ENCODE data around the gene DNASE2B.

Gene DNASE2B, protein sequence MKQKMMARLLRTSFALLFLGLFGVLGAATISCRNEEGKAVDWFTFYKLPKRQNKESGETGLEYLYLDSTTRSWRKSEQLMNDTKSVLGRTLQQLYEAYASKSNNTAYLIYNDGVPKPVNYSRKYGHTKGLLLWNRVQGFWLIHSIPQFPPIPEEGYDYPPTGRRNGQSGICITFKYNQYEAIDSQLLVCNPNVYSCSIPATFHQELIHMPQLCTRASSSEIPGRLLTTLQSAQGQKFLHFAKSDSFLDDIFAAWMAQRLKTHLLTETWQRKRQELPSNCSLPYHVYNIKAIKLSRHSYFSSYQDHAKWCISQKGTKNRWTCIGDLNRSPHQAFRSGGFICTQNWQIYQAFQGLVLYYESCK

DNA sequence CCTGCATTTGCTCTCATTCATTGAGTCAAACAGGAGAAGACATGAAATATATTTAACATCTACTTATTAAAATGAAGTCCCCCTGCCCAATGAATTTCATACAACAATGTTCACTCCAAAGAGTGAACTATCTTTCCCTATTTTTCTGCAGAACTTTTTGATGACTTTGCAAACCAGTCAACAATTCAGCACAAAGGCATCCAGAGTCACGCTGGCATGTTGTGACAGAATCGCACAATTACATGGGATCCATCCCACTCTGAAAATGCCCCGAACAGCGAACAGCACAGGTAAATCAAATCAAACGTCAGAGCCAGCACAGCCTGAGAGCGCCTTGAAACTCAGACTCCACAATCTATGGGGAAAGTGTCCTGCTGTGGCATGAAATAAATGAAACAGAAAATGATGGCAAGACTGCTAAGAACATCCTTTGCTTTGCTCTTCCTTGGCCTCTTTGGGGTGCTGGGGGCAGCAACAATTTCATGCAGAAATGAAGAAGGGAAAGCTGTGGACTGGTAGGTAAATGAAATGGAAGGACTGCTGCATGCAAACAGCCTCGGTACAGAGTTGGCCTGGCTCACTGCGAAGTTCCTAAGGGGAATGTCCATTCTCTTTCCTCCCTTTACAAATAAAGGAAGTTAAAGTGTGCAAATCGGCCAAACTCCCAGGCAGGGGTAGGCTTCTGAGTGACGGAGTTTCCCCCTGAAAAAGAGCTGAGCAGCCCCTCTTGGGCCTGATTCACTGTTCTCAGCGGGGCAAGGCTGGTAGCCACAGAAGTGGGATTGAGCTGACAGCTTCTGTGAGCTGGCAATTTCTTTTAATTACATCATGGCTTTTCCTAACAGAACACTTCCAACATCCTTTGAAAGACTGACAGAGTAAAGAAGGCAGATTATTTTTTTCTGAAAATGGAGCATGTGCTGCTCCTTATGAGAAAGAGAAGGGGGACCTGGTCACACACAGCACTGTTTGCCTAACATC, at the start of gene DNASE2B:
Gene DNASE2B (plus strand): TSS at position 310 of the 981 bp plus-strand sequence. CDS start 81 bp downstream, at position 391.
- DNase-seq, result no peak

DNA sequence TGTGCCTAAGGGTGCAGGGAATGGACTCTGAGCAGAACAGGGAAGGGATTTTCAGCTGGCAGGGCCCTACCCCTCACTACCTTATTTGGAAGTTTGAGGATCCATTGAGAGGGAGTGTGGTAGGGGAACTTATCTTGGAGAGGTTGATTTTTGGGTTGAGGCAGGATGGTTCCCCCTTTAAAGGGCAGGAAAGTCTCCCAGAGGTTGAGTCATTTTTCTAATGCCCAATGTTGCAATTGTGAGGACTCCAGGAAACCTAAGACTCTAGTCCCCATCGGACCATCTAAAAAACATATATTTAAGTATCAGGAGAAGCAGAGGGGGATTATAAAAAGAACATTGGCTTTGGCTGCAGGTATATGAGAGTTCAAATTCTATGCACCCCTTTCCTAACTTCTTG, 49.5 kb upstream of the DNASE2B start:
- no peak for DNase-seq

DNA sequence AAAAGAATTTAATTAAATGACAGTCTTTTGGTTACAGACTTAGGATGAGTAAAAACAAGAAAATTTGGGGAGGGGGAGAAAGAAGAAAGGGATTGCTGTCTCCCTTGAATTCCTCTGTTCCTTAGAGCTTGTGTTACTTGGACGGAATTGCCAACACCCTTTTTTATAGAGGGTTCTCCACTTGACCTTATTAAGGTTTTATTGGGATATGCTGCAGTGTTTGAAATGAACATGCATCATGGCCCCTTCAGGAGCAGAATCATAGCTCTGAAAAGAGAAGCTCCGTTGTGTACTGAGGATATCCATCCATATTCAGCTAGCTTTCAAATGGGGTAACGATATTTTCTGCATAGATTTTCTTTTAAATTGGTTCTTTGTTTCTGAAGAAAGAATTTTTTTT, 48.2 kb upstream of the DNASE2B start:
- DNase-seq, result no peak

DNA sequence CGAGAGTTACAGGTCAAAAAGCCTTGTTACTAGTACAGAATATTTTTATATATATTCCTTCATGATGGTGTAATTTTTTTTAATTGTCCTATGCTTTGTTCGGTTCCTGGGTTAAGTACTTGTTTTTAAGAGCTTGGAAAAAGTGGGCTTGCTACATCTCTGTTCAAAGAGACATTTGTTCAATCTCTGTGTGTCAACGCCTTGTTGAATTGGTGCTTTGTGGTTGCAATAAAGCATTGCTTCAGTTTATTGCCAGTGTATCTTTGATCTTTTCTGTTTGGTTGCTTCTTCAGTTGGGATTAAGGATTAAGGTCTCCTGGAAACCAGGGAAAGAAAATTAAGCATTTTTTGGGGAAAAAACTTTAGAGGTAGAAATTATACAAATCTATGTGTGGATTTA, 47.7 kb upstream of the DNASE2B start:
- no peak for DNase-seq

DNA sequence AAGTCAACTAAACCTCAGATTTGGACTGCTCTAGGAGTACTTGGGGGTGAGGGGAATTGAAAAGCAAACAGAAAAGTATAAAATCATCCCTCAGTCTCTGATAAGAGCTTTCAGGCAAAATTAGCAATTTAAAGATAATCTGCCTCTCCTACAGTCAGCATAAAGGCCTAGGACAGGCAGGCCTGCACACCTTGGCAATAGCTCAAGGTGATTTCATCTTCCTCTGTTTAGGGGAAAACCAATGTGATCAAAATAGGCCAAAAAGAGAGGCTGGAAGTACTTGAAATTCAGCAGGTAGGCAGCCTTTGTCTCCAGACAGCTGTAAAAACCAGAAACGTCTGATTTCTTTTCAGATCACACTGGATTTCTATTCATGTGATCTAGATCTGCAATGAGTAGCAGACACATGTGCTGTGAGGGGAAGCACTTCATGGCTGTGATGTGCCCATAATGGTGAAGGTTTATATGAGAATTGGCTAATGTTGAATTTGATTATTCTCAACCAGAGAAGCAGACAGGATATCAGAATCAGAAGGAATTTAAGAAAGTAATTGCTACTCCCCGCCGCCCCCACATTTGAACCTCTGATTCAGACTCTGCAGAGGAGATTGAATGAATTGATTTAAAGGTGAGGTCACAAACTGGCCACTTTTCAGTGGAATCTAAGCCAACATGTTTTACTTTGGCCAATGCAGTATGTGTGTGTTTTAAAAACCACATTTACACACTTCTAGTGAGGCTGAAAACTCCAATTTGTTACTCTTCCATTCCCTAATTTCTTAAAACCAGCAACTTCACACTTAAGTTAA, 45.8 kb upstream of the DNASE2B start:
- DNase-seq, result no peak

DNA sequence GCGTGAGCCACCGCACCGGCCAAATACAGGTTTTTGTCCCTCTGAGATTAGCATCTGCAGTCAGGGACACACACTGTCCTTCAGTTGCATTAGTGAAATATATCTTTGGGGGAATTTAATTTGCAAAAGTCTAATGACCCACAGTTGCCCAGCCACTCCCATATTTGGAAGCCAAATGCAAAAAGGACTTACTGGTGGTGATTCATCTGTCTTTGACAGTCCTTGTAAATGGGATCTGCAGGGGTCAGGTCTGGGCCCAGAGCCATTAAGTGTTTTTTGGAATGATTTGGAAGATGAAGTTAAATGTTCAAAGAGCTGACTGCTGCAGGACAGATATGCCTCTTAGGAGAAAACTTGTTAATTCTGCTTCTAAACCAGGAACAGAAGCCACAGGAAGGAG, 44.6 kb upstream of the DNASE2B start:
- DNase-seq, result no peak

DNA sequence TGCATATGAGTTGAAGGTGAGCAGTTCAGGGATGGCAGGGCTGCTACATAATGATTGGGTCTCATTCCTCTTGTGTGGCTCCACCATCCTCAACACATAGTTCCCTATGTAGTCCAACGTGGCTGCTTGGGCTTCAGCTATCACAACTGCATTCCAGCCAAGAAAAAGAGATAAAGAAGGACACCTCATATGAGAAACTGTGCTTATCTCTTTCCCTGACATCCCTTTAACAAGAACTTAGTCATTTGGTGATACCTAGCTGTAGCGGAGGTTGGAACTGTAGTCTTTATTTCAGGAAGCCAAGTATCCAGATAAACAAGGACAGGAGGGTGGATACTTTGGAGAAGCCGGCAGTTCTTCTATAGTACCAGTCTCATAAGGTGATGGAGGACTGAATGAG, 42.7 kb upstream of the DNASE2B start:
- no peak for DNase-seq

DNA sequence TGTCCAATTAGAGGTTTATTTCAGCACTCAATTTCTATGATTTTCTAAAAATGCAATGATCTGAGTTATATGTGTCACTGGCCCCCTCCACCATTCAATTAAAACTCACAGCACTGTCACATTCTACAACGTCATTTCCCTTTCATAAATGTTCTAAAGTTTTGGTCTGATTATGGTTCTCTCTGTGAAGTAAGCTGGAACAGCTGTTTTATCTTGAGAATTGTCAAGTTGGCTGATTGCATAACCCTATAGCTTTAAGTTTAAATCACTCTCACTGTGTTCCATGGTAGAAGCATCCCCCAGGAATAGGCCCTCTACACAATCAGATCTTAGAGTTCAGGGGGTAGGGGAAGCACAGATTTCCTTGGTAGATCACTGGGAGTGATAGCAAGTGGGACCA, 41.4 kb upstream of the DNASE2B start:
- no peak for DNase-seq

DNA sequence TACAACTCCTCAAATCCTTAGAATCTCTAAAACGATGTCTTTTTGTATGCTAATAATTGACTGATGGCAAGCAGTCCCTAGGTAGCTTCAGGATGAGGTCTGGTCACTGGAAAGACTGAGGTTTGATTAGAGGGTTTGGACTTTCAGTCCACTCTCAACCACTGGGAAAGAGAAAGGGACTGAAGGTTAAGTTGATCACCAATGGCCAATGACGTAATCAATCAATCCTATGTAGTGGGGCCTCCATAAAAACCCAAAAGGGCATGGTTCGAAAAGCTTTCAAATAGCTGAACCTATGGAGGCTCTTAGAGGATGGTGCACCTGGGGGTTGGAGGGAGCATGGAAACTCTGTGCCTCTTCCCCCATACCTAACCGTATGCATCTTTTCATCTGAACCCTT, 39.6 kb upstream of the DNASE2B start:
- DNase-seq, result no peak

DNA sequence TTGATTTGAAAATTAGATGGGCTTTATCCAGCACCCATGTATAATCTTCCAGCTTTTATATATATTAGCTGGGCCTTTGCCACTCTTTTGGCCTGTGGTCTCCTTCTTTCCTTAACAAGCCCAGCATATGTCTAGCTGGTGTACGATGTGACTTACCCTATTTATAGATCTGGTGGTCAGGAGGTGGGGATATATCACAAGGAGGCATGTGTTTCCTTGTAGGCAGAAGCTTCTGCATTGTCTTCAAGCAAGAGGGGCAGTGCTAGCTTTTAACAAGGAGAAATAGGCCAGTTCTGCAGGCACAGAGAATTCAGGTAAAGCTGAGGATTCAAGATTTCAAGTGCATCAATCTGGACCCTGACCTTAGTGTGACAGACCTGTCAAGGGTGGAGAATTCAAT, 38.0 kb upstream of the DNASE2B start:
- no peak for DNase-seq

DNA sequence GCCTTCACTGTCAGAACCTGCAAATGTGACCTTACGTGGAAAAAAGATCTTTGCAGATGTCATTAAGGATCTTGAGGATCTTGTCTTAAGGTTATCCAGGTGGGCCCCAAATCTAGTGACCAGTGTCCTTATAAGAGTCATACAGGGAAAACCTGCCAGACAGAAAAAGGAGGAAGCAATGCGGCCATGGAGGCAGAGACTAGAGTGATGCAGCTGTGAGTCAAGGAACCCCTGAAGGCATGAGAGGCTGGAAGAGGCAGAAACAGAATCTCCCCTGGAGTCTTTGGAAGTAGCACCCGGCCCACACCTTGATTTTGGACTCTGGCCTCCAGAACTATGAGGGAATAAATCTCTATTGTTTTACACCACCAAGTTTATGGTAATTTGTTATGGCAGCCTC, 36.5 kb upstream of the DNASE2B start:
- no peak for DNase-seq

DNA sequence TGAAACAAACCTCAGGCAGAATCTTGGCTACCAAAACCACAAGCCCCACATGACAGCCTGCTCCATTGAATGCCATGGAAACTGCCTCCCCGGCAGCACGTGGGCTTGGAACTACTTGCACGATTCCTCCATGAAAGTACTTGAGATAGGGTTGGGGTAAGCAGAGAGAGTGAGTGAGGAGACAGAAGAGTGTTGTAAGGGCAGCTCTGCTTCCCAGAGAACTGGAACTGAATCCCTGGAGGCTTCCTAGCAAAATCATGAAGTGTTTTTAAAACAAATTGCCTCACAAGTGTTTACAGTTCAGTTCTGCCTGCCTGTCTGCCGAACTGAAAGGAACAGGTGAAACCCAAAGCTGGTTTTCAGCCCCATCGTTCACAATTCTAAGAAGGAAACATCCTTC, 35.3 kb upstream of the DNASE2B start:
- no peak for DNase-seq

DNA sequence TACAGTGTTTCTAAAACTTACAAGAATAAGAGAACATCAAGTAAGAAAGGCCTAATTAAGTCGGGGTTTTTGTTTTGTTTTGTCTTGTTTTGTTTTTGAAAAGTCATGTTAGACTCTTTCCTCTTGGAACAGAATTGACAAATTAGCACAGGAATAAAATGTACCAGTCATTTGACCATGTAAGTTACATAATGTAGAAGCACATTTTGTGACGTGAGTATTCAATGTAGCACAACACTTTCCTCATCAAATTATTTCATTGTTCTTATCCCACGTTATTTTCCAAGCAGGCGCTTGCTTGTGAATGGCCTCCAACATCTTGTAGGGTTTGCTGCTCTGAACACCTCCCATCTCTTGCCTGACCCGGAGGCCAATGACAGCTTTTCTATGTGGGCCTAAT, 34.7 kb upstream of the DNASE2B start:
- no peak for DNase-seq

DNA sequence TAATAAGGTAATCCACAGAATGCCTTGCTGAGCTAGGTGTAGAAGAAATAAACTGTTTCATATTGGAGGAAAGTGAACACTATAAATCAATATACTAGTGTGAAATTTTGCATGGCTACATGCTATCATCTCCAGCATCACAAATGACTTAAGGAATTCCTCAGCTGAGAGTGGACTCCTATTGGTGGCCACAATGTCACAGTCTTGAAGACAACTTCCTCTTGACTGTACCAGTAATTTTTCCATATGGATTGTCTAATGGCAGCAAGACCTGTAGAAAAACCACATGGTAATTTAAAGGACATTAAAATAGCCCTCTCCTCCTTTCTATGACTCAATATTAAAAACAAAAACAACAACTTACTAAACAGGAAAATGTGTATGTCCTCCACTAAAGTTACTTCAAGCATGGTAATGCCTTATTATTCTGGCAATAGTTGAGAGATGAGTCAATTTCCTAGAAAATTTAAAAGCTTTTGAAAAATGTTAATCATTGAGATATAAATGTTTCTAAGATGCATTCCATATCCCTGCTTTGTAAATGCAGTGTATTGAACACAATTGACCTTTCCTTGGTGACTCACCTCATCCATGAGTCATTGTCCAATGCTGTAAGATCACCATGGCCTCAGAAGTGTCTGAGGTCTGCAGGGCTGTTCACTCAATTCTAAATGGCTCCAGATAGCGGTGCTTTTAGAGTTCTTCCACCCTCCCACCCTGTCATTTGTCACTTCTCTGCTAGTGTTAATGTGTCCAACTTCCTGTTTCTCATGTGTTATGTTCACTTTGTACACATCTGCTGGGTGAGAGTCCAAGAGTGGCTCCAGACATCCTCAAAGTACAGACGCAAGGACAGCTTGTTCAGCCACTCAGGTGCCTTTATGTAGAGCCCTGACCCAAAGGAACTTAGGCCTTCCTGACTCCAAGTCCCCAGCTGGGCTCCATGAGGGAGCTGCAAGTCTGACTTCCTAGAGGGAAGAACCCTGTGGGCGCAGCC, 32.8 kb upstream of the DNASE2B start:
- no peak for DNase-seq

DNA sequence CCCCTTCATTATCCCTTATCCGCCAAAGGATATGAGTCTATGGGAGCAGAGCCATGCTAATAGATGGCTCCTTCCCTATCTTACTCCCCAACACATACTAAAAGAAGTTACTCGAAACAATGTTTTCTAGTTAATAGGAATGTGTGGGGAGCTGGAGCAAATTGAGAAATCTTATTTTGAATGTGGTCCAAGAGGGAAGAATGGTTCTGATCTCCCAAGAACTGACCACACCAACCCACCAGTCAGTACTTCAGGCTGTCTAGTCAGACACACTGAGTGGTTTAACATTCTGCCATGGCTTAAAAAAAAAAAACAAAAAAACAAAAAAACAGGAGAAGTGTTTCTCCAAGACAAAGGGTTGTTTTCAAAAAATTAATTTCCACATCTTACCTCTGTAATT, 31.5 kb upstream of the DNASE2B start:
- no peak for DNase-seq

DNA sequence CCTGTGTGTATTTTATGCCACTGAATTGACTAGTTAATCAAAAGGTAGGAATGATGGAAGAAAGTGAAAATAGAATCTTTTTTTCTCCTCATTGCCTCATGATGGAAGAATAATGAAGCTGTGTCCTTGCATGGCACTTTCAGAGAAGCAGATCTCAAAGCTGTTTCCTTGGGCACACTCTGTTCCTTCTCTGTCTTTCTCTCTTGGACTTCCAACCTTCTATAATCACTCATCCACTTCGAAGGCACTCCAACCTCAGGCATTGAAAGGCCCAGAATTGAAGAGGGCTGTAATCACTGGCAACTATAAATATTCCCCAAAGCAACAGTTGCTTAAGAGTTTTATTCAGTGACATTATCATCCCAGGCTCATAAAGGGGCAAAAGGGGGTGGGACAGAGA, 31.1 kb upstream of the DNASE2B start:
- DNase-seq, result no peak

DNA sequence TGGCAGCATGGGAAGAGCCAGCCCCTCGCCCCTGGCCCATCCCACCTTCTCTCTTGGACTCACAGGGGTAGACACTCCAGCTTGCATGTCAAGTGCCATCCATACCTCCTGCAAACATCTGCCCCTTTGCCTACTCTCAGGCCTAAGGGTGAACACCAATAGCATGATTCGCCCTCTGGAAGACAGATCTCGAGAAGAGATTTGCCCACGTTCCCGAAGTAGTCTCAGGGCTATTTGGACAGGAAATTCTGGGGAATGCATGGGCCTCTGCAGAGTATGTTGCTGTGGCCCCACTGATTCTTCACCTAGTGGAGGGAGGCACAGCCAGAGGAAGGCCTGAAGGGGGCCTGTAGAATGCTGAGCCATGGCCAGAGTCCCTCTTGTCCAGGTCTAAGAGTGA, 29.8 kb upstream of the DNASE2B start:
- DNase-seq, result no peak

DNA sequence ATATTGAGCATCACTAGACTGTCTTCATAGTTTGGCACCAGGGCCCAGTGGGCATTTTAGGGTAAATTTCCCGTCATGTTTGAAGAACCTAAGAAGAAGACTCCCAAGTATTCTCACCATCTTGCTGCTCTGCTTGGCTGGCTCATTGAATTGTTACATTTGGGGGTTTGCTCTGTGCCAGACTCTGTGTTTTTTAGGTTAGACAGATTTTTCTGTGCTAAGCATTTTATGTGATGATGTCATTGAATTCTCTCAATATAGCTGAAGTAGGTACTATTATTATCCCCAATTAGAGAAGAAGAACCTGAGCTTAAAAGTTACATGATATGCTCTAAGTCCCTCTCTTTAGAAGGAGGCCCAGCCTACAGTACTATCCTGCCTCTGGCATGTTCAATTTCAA, 28.0 kb upstream of the DNASE2B start:
- no peak for DNase-seq

DNA sequence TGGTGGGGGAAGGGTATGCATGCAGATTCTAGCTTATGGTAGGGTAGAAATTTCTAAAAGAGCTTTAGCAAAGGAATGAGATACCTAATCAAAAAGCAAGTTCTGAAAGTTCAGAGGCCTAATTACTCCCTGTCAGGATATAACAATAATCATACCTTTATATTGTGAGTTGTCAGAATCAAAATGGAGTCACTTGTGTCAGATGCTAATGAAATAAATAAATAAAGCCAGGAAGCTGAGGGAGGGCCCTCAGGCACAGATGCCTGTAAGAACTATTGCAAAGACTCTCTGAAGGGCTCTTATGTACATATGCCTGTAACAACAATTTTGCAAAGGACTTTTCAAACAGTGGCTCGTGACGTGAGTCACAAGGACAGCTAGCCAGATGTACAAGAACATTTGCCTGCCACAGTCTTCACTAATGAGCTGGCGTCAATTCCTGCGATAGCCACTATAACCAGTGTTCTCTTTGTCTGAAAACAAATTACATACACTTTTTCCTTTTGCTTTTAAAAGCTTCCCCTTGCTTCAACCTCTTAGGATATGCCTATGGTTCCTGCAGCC, 27.4 kb upstream of the DNASE2B start:
- no peak for DNase-seq

DNA sequence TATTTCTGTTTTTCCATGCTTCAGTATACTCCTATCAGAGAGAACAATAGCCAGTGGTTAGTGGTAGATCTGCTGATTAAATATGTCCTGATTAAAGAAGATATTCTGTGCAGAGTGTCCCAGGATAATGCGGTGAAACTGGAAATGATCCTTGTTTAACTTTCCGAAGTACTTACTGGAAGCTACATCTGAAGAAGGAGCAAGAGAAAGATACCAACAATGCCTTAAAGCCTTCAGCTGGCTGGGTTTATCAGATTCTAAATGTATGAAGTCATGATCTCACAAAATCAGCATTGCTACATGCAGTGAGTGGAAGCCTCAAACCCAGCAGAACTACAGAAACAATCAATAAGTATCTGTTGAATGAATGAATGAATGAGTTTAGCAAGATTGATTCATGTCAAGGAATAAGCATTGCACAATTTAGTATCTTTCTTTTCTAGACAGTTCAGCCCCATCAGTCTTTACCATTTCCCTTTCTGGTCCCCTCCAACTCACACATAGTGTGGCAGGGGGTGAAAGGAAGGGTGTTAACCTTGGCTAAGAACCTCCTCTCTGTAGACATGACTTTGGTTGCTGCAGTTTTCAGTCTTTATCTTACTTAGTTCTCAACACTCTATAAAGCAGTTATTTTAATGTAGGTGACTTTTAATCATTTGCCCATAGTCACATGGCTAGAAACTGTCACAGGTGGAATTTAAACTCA, 24.7 kb upstream of the DNASE2B start:
- DNase-seq, result no peak

All from NCI-H1694 (cell line).